BLaER1 treated with 17β-estradiol and CSF1 and Interleukin-3, amounts not matched to agents 10 nM and 100 nM (cell line): Measurements from ENCODE around the gene GNL2.
A peak's percentile ranks its signal among the peaks of the same experiment; 100 is the strongest.
"Not testable (repeated sequence)": the region's sequence is repeated elsewhere in the genome, so short reads cannot be mapped to it uniquely, and the experiment has no call there.

ENCODE experiments used
- H3K27ac ChIP-seq, 11 experiments: shearing (Covaris generic); formaldehyde crosslinking; 2 replicates each; pipeline ENCODE4 v1.8.1; 2022
- H3K27me3 ChIP-seq, 11 experiments: shearing (Covaris generic); formaldehyde crosslinking; 2 replicates each; pipeline ENCODE4 v1.8.1; 2022
- H3K36me3 ChIP-seq, 11 experiments: shearing (Covaris generic); formaldehyde crosslinking; 2 replicates each; pipeline ENCODE4 v1.8.1; 2022
- H3K4me1 ChIP-seq, 10 experiments: shearing (Covaris generic); formaldehyde crosslinking; 2 replicates each; pipeline ENCODE4 v1.8.1; 2022
- H3K4me2 ChIP-seq, 11 experiments: shearing (Covaris generic); formaldehyde crosslinking; 2 replicates each; pipeline ENCODE4 v1.8.1; 2022
- H3K4me3 ChIP-seq, 10 experiments: shearing (Covaris generic); formaldehyde crosslinking; 2 replicates each; pipeline ENCODE4 v1.8.1; 2022
- H3K9ac ChIP-seq, 11 experiments: shearing (Covaris generic); formaldehyde crosslinking; 2 replicates each; pipeline ENCODE4 v1.8.1; 2022
- H3K9me3 ChIP-seq, 11 experiments: shearing (Covaris generic); formaldehyde crosslinking; replicated peaks in 1 of 11; 2 replicates each; pipeline ENCODE4 v1.8.1; 2022
- H4K20me1 ChIP-seq, 11 experiments: shearing (Covaris generic); formaldehyde crosslinking; 2 replicates each; pipeline ENCODE4 v1.8.1; 2022
- Cebpa-rat ChIP-seq, 11 experiments: shearing (Covaris generic); IDR thresholded peaks; 2 replicates each; pipeline ENCODE4 v1.8.1; 2022

Gene GNL2

DNA sequence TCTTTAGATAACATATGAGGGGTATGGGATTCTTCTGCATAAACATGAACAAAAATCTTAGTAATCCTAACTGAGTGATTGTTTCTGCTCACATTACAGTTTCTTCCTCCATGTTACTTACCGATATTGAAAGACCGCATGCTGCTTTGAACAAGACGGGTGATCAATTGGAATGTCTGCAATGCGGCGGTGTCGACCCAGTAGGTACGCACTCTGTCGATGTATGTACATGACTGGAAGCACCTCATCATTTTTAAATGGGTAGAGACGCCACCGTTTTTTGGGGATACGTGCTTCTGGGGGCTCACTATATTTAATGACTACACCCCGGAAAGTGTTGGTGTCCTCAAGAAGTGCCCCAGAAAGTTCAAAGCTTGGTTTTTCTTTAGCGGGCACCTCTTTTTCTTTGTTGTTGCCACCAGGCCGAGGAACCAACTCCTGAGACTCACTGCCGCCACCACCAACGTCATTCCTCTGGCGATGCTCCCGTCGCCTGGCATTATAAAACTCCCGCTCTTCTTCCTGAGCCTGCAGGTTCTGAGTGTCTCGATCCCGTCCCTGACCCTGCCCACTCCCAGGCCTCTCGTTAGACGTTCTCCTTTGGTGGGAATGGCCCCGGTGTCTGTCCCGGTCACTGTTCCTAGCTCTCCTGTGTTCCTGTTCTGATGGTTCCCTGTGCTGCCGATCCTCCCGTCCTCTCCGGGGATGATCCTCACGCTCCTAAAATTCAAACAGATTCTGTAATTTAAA, 55.5 kb downstream of the GNL2 start:
- Histone ChIP-seq H3K4me3 (no peak overlapping the region), H3K27me3 (no peaks in the 10 kb centered on the region), H3K4me1 (peaks cover 0 to 11% (median 0%) of the 10 kb centered on the region in 10 experiments; a peak in 3 of 20 replicates), H3K4me2 (no peak overlapping the region), H3K36me3 (peaks cover 89 to 100% (median 96%) of the 10 kb centered on the region in 11 experiments), H3K27ac (no peak overlapping the region), H3K9ac (no peak overlapping the region), H3K9me3 (0 out of 22 replicates have a peak, but pooled peaks cover 0 to 4% (median 0%) of the 10 kb centered on the region in 11 experiments), H4K20me1 (peaks cover 5 to 85% (median 35%) of the 10 kb centered on the region in 11 experiments; a peak in 19 of 22 replicates)
- no peak for TF ChIP-seq Cebpa-rat (IDR thresholded peaks at IDR 0.05)

DNA sequence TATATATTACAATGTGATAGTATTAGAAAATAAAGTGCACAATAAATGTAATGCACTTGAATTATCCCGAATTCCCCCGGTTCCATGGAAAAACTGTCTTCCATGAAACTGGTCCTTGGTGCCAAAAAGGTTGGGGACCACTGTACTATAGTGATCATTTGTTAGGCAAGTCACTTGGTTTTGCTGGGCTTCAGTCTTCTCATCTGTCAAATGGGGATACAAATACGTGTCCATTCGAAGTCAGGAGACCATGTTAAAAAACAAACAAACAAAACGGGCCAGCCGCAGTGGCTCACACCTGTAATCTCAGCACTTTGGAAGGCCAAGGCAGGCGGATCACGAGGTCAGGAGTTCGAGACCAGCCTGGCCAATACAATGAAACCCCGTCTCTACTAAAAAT, 56.6 kb downstream of the GNL2 start:
- H3K27me3 ChIP-seq, H3K9me3 ChIP-seq, H3K4me3 ChIP-seq, H3K4me2 ChIP-seq, H3K27ac ChIP-seq, H3K9ac ChIP-seq: not testable (repeated sequence)
- H3K36me3 ChIP-seq = peaks cover 81 to 98% (median 90%) of the 10 kb centered on the region in 11 experiments
- peaks cover 0 to 17% (median 7%) of the 10 kb centered on the region in 10 experiments; a peak in 10 of 20 replicates for H3K4me1 ChIP-seq
- H4K20me1 ChIP-seq = peaks cover 5 to 74% (median 33%) of the 10 kb centered on the region in 11 experiments; a peak in 19 of 22 replicates

DNA sequence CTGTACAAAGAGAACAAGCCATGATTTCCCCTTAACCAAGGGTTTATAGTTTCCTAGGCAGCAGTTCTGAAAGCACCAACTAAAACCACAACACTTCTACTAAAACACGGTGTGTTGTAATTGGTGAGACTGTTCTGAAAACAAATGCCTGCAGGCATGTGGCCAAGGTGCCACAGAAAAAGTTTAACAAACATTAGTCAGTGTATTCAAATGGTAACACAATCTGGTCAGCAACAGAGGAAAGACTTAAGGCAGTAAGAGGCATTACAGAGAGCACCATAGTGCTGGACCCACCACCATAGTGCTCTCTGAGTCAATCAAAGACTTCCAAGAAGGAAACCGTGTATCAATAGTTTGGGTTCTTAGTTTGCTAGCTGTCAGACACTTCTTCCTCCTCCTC, 58.4 kb downstream of the GNL2 start:
- Histone ChIP-seq H3K4me3 (no peak overlapping the region), H3K27me3 (no peaks in the 10 kb centered on the region), H3K9me3 (no peaks in the 10 kb centered on the region), H4K20me1 (peaks cover 5 to 62% (median 29%) of the 10 kb centered on the region in 11 experiments; a peak in 18 of 22 replicates), H3K4me2 (no peak overlapping the region), H3K36me3 (peaks cover 68 to 95% (median 81%) of the 10 kb centered on the region in 11 experiments), H3K4me1 (peaks cover 0 to 11% (median 3%) of the 10 kb centered on the region in 10 experiments; a peak in 9 of 20 replicates), H3K9ac (no peak overlapping the region), H3K27ac (no peak overlapping the region)
- TF ChIP-seq Cebpa-rat (IDR thresholded peaks at IDR 0.05) = no peak

- Histone ChIP-seq H3K9ac (no peak overlapping the region), H3K27me3 (no peaks in the 10 kb centered on the region), H3K4me3 (no peak overlapping the region), H4K20me1 (peaks cover under 1 to 30% (median 17%) of the 10 kb centered on the region in 11 experiments; a peak in 15 of 22 replicates), H3K4me1 (peaks cover 0 to 9% (median 3%) of the 10 kb centered on the region in 10 experiments; a peak in 9 of 20 replicates), H3K9me3 (no peaks in the 10 kb centered on the region), H3K36me3 (peaks cover 33 to 56% (median 47%) of the 10 kb centered on the region in 11 experiments), H3K4me2 (no peak overlapping the region), H3K27ac (no peak overlapping the region)
- TF ChIP-seq Cebpa-rat (IDR thresholded peaks at IDR 0.05) = no peak
These were observed 62.2 kb downstream of the GNL2 start for GRCh38 chr1:37533317-37534093.

GRCh38 chr1:37532418-37533156, 63.1 kb downstream of the GNL2 start:
- H3K4me1 ChIP-seq, H3K27ac ChIP-seq, H3K27me3 ChIP-seq, H3K9ac ChIP-seq, H3K4me2 ChIP-seq, H3K9me3 ChIP-seq, H3K4me3 ChIP-seq: not testable (repeated sequence)
- peaks cover 0 to 24% (median 12%) of the 10 kb centered on the region in 11 experiments; a peak in 15 of 22 replicates for H4K20me1 ChIP-seq
- H3K36me3 ChIP-seq = peaks cover 24 to 47% (median 38%) of the 10 kb centered on the region in 11 experiments

GRCh38 chr1:37529888-37530287, 65.8 kb downstream of the GNL2 start:
- not testable (repeated sequence) for H3K9me3 ChIP-seq, H4K20me1 ChIP-seq, H3K4me1 ChIP-seq, H3K4me2 ChIP-seq, H3K4me3 ChIP-seq, H3K9ac ChIP-seq, H3K27me3 ChIP-seq, H3K27ac ChIP-seq
- H3K36me3 ChIP-seq = peaks cover 0 to 21% (median 14%) of the 10 kb centered on the region in 11 experiments; a peak in 16 of 22 replicates

GRCh38 chr1:37519613-37520012, 76.1 kb downstream of the GNL2 start:
- H3K4me3 ChIP-seq = peak overlapping the region; percentile 45 to 69 (median 56); a peak in 19 of 20 replicates

DNA sequence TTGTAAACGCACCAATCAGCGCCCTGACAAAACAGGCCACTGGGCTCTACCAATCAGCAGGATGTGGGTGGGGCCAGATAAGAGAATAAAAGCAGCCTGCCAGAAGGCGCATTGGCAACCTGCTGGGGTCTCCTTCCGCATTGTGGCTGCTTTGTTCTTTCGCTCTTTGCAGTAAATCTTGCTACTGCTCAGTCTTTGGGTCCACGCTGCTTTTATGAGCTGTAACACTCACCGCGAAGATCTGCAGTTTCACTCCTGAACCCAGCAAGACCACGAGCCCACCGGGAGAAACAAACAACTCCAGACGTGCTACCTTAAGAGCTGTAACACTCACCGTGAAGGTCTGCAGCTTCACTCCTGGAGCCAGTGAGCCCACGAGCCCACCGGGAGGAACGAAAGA, 76.8 kb downstream of the GNL2 start:
- H4K20me1 ChIP-seq, H3K27me3 ChIP-seq, H3K36me3 ChIP-seq: not testable (repeated sequence)
- Histone ChIP-seq H3K4me2 (peak overlapping the region; percentile 53 to 94 (median 70)), H3K27ac (peak overlapping the region in 10 of 11 experiments; percentile 33 to 77 (median 70); a peak in 19 of 22 replicates), H3K4me3 (peak overlapping the region; percentile 45 to 69 (median 56)), H3K9me3 (peaks cover 20 to 66% (median 39%) of the 10 kb centered on the region in 11 experiments), H3K4me1 (peaks cover 10 to 23% (median 19%) of the 10 kb centered on the region in 10 experiments), H3K9ac (peak overlapping the region; percentile 45 to 74 (median 68); a peak in 21 of 22 replicates)

More at GRCh38 chr1:37519613-37520012, 76.1 kb downstream of the GNL2 start:
- Histone ChIP-seq H3K9ac (peak overlapping the region in 9 of 11 experiments; percentile 45 to 74 (median 69); a peak in 15 of 22 replicates), H4K20me1 (no peaks in the 10 kb centered on the region), H3K4me2 (peak overlapping the region; percentile 53 to 94 (median 70)), H3K27ac (peak overlapping the region in 9 of 11 experiments; percentile 42 to 77 (median 71); a peak in 14 of 22 replicates), H3K27me3 (no peaks in the 10 kb centered on the region), H3K9me3 (peaks cover 20 to 68% (median 40%) of the 10 kb centered on the region in 11 experiments), H3K4me1 (peaks cover 10 to 23% (median 19%) of the 10 kb centered on the region in 10 experiments), H3K36me3 (peaks cover 0 to 9% (median 5%) of the 10 kb centered on the region in 11 experiments; a peak in 7 of 22 replicates)
- TF ChIP-seq Cebpa-rat (IDR thresholded peaks at IDR 0.05) = no peak

DNA sequence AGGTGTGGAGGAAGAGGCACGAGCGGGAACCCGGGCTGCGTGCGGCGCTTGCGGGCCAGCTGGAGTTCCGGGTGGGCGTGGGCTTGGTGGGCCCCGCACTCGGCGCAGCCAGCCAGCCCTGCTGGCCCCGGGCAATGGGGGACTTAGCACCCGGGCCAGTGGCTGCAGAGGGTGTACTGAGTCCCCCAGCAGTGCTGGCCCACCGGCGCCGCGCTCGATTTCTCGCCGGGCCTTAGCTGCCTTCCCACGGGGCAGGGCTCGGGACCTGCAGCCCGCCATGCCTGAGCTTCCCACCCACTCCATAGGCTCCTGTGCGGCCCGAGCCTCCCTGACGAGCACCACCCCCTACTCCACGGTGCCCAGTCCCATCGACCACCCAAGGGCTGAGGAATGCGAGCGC, 77.5 kb downstream of the GNL2 start:
- H3K27ac ChIP-seq = peak overlapping the region in 2 of 11 experiments; percentile 32 to 73; a peak in 3 of 22 replicates
- not testable (repeated sequence) for H3K27me3 ChIP-seq

More for the DNA sequence above, 77.5 kb downstream of the GNL2 start:
- not testable (repeated sequence) for H3K4me2 ChIP-seq, H3K9ac ChIP-seq, H4K20me1 ChIP-seq, H3K36me3 ChIP-seq, H3K4me3 ChIP-seq
- H3K9me3 ChIP-seq = peaks cover 15 to 59% (median 33%) of the 10 kb centered on the region in 11 experiments
- H3K4me1 ChIP-seq = peaks cover 16 to 29% (median 26%) of the 10 kb centered on the region in 10 experiments
